ENCODE results near the gene LAT. TPM values are rescaled to one million over a fixed set of nuclear protein-coding genes. Genes with fewer than 3 reads are reported as not detected.

LAT gene
- total RNA-seq, 1 experiment from 2014 or later = 4.3 TPM

GRCh38 chr16:29009838-29010166, 24.9 kb downstream of the LAT start:
- Histone ChIP-seq H4K8ac (replicated peaks; ENCODE audit: insufficient read length, low read depth, low read length) (no peak overlapping the region), H3K27me3 (ENCODE audit: insufficient read depth, low read length) (no peaks in the 10 kb centered on the region), H3K4me2 (ENCODE audit: insufficient read depth, insufficient read length, low read length) (no peak overlapping the region), H2BK120ac (ENCODE audit: low read depth, low read length, poor library complexity, severe bottlenecking) (no peak overlapping the region), H3T11ph (ENCODE audit: low read length) (no peak overlapping the region), H3K9me3 (ENCODE audit: control insufficient read depth, low read depth, low read length) (no peaks in the 10 kb centered on the region), H2AFZ (ENCODE audit: low read length) (no peak overlapping the region), H3K4ac (ENCODE audit: low read depth, low read length) (no peak overlapping the region), H4K20me1 (ENCODE audit: control insufficient read depth, insufficient read depth, insufficient read length) (no peaks in the 10 kb centered on the region), H3K23me2 (ENCODE audit: insufficient read length, low read depth, low read length, poor library complexity, severe bottlenecking) (no peaks in the 10 kb centered on the region), H3K9ac (ENCODE audit: extremely low read depth, insufficient read length, low read length) (no peak overlapping the region), H3K23ac (ENCODE audit: insufficient read length, low read depth, low read length) (no peak overlapping the region), H4K5ac (ENCODE audit: insufficient read length, low read depth, low read length) (no peak overlapping the region), H2BK20ac (ENCODE audit: low read depth, low read length, poor library complexity, severe bottlenecking) (no peak overlapping the region), H3K4me1 (ENCODE audit: insufficient read depth, low read length) (no peaks in the 10 kb centered on the region), H2BK15ac (ENCODE audit: low read depth, low read length) (no peak overlapping the region), H3K27ac (ENCODE audit: insufficient read length, low read depth, low read length) (no peak overlapping the region), H4K91ac (ENCODE audit: insufficient read length, low read depth, low read length) (no peak overlapping the region), H3K79me1 (ENCODE audit: insufficient read depth, low read depth, low read length, poor library complexity, severe bottlenecking) (no peaks in the 10 kb centered on the region), H3K56ac (ENCODE audit: insufficient read length, low read depth, low read length) (no peak overlapping the region), H3K79me2 (ENCODE audit: insufficient read depth, low read length) (no peaks in the 10 kb centered on the region), H3K18ac (ENCODE audit: insufficient read length, low read depth, low read length) (no peak overlapping the region), H3K14ac (ENCODE audit: insufficient read depth, low read length) (no peak overlapping the region), H2BK5ac (ENCODE audit: insufficient read length, low read length) (no peak overlapping the region), H2AK5ac (ENCODE audit: insufficient read length, low read length) (no peak overlapping the region), H2BK12ac (ENCODE audit: insufficient read length, low read depth, low read length) (no peak overlapping the region)
- no peaks in the 10 kb centered on the region for H3K36me3 Mint-ChIP-seq (ENCODE audit: insufficient read depth in 1 of 3, low read depth in 3 of 3)
- no peak overlapping the region for H3K27ac Mint-ChIP-seq
- WGBS (ENCODE audit: extremely low coverage, insufficient read length, low lambda C conversion rate) = no CpG with 5 or more reads among the region's 2 CpGs
- H3K4me3 Mint-ChIP-seq = no peak overlapping the region
- no peak for DNase-seq
- peaks cover 3 to 6% of the 10 kb centered on the region in 2 experiments; a peak in 1 of 4 replicates for H3K4me1 Mint-ChIP-seq
- peaks cover 3% of the 10 kb centered on the region for H3K27me3 Mint-ChIP-seq (ENCODE audit: low read depth)
- H3K9me3 Mint-ChIP-seq = peaks cover 0 to 2% of the 10 kb centered on the region in 2 experiments; a peak in 1 of 5 replicates
- TF ChIP-seq CTCF (conservative IDR thresholded peaks at IDR 0.05) = no peak
